ENCODE data around the gene PDXDC1. TPM values are rescaled to one million over a fixed set of nuclear protein-coding genes. Genes with fewer than 3 reads are reported as not detected.

The PDXDC1 gene
- 94.6 and 109 TPM in 2 replicates for total RNA-seq (ENCODE audit: low replicate concordance)

GRCh38 chr16:14974656-14975417 is at the start of gene PDXDC1:
Gene PDXDC1 (plus strand): TSS chr16:14975026. CDS start chr16:14975200, 174 bp downstream.

GRCh38 chr16:14937143-14937542 is 37.7 kb upstream of the PDXDC1 start, which contains the start of gene NPIPA1:
Gene NPIPA1 (plus strand): TSS chr16:14937443. CDS start chr16:14937443, 0 bp downstream.

GRCh38 chr16:15093955-15094827 is 119.4 kb downstream of the PDXDC1 start, which contains the start of gene RRN3:
Gene RRN3 (minus strand): TSS chr16:15094272. CDS start chr16:15094233, 39 bp downstream.

Other genes with a start within 250 kb of the PDXDC1 start
- 0.70 TPM in 1 of 2 replicates, not detected in the other for gene NPIPA2, start 232.5 kb upstream of the PDXDC1 start, total RNA-seq (ENCODE audit: low replicate concordance)
- gene NOMO1, start 141.3 kb upstream of the PDXDC1 start, total RNA-seq (ENCODE audit: low replicate concordance) = 74.9 and 103 TPM in 2 replicates
- 32.5 and 92.0 TPM in 2 replicates for gene NPIPA1, start 37.6 kb upstream of the PDXDC1 start, total RNA-seq (ENCODE audit: low replicate concordance)
- 41.5 and 95.8 TPM in 2 replicates for gene NTAN1, start 81.0 kb downstream of the PDXDC1 start, total RNA-seq (ENCODE audit: low replicate concordance)
- gene RRN3, start 119.2 kb downstream of the PDXDC1 start, total RNA-seq (ENCODE audit: low replicate concordance) = 23.8 and 24.8 TPM in 2 replicates